Endothelial cell (in vitro differentiated cells): Measurements from ENCODE around the gene TLR7. TPM values are rescaled to one million over a fixed set of nuclear protein-coding genes. Genes with fewer than 3 reads are reported as not detected.

Source experiments
- DNase-seq: peaks from one replicate; pipeline ENCODE4 v3.0.0; 2021; ENCODE audit warnings: low spot score
- H3K27ac Mint-ChIP-seq: one replicate; pipeline ENCODE4 v1.8.0; 2021; ENCODE audit warnings: mixed read lengths, inconsistent platforms; ENCODE audit not compliant: unreplicated experiment
- H3K27me3 Mint-ChIP-seq: one replicate; pipeline ENCODE4 v1.8.0; 2021; ENCODE audit warnings: mild to moderate bottlenecking, moderate library complexity, mixed read lengths, inconsistent platforms; ENCODE audit not compliant: unreplicated experiment
- H3K36me3 Mint-ChIP-seq: one replicate; pipeline ENCODE4 v1.8.0; 2021; ENCODE audit warnings: mild to moderate bottlenecking, low read depth, mixed read lengths, inconsistent platforms; ENCODE audit not compliant: unreplicated experiment
- H3K4me1 Mint-ChIP-seq: one replicate; pipeline ENCODE4 v1.8.0; 2021; ENCODE audit warnings: mild to moderate bottlenecking, mixed read lengths, inconsistent platforms; ENCODE audit not compliant: unreplicated experiment
- H3K4me3 Mint-ChIP-seq: one replicate; pipeline ENCODE4 v1.8.0; 2021; ENCODE audit warnings: mild to moderate bottlenecking, mixed read lengths, inconsistent platforms; ENCODE audit not compliant: unreplicated experiment
- H3K9me3 Mint-ChIP-seq: one replicate; pipeline ENCODE4 v1.8.0; 2021; ENCODE audit warnings: mixed read lengths, inconsistent platforms; ENCODE audit not compliant: unreplicated experiment
- total RNA-seq: library from RNA; stranded (reverse); fragmentation: NEBNext Ultra II Directional; extraction: Animal tissue kit (Norgen Biotek cat#: 25700); gene quantifications from one replicate; pipeline ENCODE4 v1.2.1, GENCODE V29; 2021; ENCODE audit not compliant: unreplicated experiment
- TF ChIP-seq, protein P1 (sequence below): fragments of 200-600 bp; sonication (generic); IDR thresholded peaks from one replicate; pipeline ENCODE4 v1.5.0; 2021; ENCODE audit warnings: antibody characterized with exemption; ENCODE audit not compliant: unreplicated experiment

The TLR7 gene
- total RNA-seq, 1 donor from 2014 or later, result not detected

DNA sequence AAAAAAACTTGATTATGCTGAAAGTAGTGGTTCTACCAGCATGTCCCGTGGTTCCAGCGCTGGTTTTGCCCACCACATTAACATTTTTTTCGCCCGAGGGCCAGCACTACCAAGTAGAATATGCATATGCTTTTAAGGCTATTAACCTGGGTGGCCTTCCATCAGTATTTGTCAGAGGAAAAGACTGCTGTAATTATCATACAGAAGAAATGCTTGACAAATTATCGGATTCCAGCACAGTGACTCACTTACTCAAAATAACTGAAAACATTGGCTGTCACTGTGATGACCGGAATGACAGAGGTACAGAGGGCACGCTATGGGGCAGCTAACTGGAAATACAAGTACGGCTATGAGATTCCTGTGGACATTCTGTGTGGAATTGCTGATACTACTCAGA, 41.1 kb upstream of the TLR7 start:
- H3K9me3 Mint-ChIP-seq, result no peaks in the 10 kb centered on the region
- H3K4me1 Mint-ChIP-seq, result peaks cover 4% of the 10 kb centered on the region
- H3K4me3 Mint-ChIP-seq, result no peak overlapping the region
- peaks cover 4% of the 10 kb centered on the region for H3K27me3 Mint-ChIP-seq
- DNase-seq, result no peak
- TF ChIP-seq, protein P1, sequence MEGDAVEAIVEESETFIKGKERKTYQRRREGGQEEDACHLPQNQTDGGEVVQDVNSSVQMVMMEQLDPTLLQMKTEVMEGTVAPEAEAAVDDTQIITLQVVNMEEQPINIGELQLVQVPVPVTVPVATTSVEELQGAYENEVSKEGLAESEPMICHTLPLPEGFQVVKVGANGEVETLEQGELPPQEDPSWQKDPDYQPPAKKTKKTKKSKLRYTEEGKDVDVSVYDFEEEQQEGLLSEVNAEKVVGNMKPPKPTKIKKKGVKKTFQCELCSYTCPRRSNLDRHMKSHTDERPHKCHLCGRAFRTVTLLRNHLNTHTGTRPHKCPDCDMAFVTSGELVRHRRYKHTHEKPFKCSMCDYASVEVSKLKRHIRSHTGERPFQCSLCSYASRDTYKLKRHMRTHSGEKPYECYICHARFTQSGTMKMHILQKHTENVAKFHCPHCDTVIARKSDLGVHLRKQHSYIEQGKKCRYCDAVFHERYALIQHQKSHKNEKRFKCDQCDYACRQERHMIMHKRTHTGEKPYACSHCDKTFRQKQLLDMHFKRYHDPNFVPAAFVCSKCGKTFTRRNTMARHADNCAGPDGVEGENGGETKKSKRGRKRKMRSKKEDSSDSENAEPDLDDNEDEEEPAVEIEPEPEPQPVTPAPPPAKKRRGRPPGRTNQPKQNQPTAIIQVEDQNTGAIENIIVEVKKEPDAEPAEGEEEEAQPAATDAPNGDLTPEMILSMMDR, result no peak
- no peaks in the 10 kb centered on the region for H3K36me3 Mint-ChIP-seq
- no peak overlapping the region for H3K27ac Mint-ChIP-seq

DNA sequence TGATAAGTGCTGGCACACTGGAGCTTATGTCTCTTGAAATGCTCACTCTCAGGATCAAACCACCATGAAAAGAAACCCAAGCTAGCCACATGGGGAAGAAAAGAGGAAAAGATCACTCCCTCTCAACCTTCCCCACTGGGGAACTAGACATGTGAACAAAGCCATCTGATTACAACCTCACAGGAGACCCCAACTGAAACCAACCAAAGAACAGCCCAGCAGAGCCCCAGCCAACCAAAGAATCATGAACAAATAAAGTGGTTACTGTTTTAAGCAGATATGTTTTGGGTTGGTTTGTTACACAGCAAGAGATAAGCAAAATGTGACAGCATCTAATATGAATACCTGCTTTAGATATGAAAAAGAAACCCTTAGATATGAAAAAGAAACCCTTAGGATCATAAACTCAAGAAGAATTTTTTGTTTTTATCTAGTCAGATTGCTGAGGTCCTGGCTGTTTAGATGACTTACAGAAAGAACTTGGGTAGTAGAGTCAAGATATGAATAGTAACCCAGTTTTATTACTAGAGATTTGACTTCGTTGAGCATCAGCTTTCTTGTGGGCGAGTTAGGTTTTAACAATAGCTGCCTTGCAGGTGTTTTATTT, 23.7 kb upstream of the TLR7 start:
- Mint-ChIP-seq H3K4me3 (no peak overlapping the region), H3K27me3 (no peaks in the 10 kb centered on the region), H3K27ac (no peak overlapping the region), H3K36me3 (no peaks in the 10 kb centered on the region), H3K9me3 (no peaks in the 10 kb centered on the region), H3K4me1 (peaks cover 5% of the 10 kb centered on the region)
- TF ChIP-seq, protein P1, result no peak
- DNase-seq, result no peak

DNA sequence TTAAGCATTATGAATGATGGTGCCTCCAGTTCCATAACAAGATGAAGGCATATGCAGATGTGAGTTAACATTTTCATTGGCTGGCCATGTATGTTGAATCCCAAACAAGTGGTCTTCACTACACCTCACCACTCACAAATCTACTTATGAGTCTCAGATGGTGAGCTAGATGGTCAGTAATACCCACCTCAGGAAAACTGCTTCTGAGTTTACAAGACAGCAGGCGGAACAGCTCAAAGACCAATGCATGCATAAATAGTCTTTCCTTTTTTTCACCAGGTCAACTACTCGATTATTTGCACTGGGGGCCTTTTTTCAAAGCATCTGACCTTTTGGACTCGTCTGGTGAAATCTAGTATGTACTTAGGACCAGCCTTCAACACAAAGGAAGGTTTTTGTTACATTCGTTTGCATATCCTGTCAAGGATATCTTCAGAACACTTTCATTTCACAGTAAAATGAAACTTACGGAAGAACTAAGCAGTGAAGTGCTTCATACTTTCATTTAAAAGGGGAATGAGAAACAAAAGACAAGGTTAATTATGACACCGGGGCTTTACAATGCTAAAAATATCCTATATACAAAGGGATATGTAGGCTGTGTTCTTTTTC, 23.1 kb upstream of the TLR7 start:
- Mint-ChIP-seq H3K4me1 (peaks cover 5% of the 10 kb centered on the region), H3K36me3 (no peaks in the 10 kb centered on the region), H3K27me3 (no peaks in the 10 kb centered on the region), H3K27ac (no peak overlapping the region), H3K4me3 (no peak overlapping the region), H3K9me3 (no peaks in the 10 kb centered on the region)
- TF ChIP-seq, protein P1, result no peak
- no peak for DNase-seq

DNA sequence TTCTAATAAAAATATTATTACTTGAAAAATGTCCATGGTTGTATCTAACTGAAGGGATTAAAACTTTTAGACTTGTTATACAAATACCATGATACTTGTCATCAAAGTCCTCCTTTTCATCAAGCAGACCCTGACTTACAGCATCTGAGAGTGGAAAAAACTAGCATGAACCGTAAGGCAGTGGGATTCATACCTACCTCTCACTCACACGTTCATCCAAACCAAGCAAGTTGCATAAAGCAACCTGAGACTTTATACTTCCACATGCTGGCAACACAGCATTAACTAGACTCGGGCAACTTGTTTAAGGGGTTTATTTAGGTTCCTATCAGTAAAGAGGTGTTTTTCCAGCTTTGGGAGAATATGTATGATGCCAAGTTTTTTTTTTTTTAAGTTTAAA, 22.6 kb upstream of the TLR7 start:
- no peak overlapping the region for H3K27ac Mint-ChIP-seq
- no peaks in the 10 kb centered on the region for H3K36me3 Mint-ChIP-seq
- no peaks in the 10 kb centered on the region for H3K9me3 Mint-ChIP-seq
- H3K4me1 Mint-ChIP-seq, result peaks cover 5% of the 10 kb centered on the region
- TF ChIP-seq, protein P1, result no peak
- no peak overlapping the region for H3K4me3 Mint-ChIP-seq
- H3K27me3 Mint-ChIP-seq, result no peaks in the 10 kb centered on the region
- no peak for DNase-seq

DNA sequence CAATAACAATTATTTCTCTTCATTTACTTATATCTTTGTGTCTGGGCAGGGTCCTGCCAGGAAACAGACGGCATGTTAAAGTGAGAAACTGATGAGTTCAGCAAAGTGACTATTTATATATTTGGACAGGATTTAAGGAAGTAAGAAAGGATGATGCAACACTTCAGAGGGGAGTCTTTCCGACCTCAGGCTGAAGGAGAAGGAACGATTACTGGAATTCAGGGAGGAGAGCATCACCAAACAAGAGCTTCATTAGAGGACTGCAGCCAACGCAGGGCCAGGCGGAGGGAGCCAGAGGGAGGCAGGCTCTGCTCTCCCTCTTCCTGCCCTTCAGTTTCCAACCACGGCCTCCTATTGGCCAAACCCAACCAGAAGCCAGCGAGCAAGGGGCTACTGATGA, 1.5 kb upstream of the TLR7 start:
- no peaks in the 10 kb centered on the region for H3K27me3 Mint-ChIP-seq
- H3K4me1 Mint-ChIP-seq, result no peaks in the 10 kb centered on the region
- no peak for DNase-seq
- no peaks in the 10 kb centered on the region for H3K9me3 Mint-ChIP-seq
- no peak overlapping the region for H3K4me3 Mint-ChIP-seq
- H3K36me3 Mint-ChIP-seq, result no peaks in the 10 kb centered on the region
- TF ChIP-seq, protein P1, result no peak
- no peak overlapping the region for H3K27ac Mint-ChIP-seq
